GM21825 (cell line): ENCODE data around the gene UMODL1.
"Not testable (repeated sequence)": the region's sequence is repeated elsewhere in the genome, so short reads cannot be mapped to it uniquely, and the experiment has no call there.

Source experiments
- ATAC-seq: cut with Tn5 transposase; IDR thresholded peaks from one replicate; pipeline ENCODE4 v1.9.1; 2021; ENCODE audit warnings: mild to moderate bottlenecking, moderate library complexity; ENCODE audit not compliant: unreplicated experiment

The UMODL1 gene

GRCh38 chr21:42111811-42112210, 40.7 kb downstream of the UMODL1 start:
- ATAC-seq = no peak

- ATAC-seq = no peak
Measured at GRCh38 chr21:42112238-42112637, 41.1 kb downstream of the UMODL1 start.

- no peak for ATAC-seq
Measured at GRCh38 chr21:42112857-42113256, 41.7 kb downstream of the UMODL1 start.

GRCh38 chr21:42113926-42114409, 42.9 kb downstream of the UMODL1 start:
- no peak for ATAC-seq

- ATAC-seq = no peak
Measured at GRCh38 chr21:42114646-42115045, 43.5 kb downstream of the UMODL1 start.

GRCh38 chr21:42115136-42115683, 44.1 kb downstream of the UMODL1 start:
- ATAC-seq = no peak

- ATAC-seq = not testable (repeated sequence)
Measured at GRCh38 chr21:42116551-42116950, 45.4 kb downstream of the UMODL1 start.

GRCh38 chr21:42117229-42117966, 46.3 kb downstream of the UMODL1 start:
- no peak for ATAC-seq

GRCh38 chr21:42117967-42118780, 47.1 kb downstream of the UMODL1 start:
- no peak for ATAC-seq

- ATAC-seq = no peak
Measured at GRCh38 chr21:42118901-42119300, 47.8 kb downstream of the UMODL1 start.

GRCh38 chr21:42120101-42120902, 49.2 kb downstream of the UMODL1 start:
- no peak for ATAC-seq

- ATAC-seq = no peak
Measured at GRCh38 chr21:42120903-42121535, 49.9 kb downstream of the UMODL1 start.

GRCh38 chr21:42121794-42122193, 50.7 kb downstream of the UMODL1 start:
- no peak for ATAC-seq

GRCh38 chr21:42122398-42122797, 51.3 kb downstream of the UMODL1 start:
- no peak for ATAC-seq

- ATAC-seq = no peak
Measured at GRCh38 chr21:42122808-42123207, 51.7 kb downstream of the UMODL1 start.

GRCh38 chr21:42123219-42123908, 52.2 kb downstream of the UMODL1 start:
- ATAC-seq = no peak

GRCh38 chr21:42124081-42124480, 53.0 kb downstream of the UMODL1 start:
- ATAC-seq = no peak

GRCh38 chr21:42124826-42125570, 53.9 kb downstream of the UMODL1 start:
- ATAC-seq = no peak
